GM21737 (cell line): Measurements from ENCODE around the gene UNC5B.

Experiments
- ATAC-seq: cut with Tn5 transposase; IDR thresholded peaks from one replicate; pipeline ENCODE4 v1.9.1; 2021; ENCODE audit warnings: mild to moderate bottlenecking, moderate library complexity; ENCODE audit not compliant: unreplicated experiment

The UNC5B gene

DNA sequence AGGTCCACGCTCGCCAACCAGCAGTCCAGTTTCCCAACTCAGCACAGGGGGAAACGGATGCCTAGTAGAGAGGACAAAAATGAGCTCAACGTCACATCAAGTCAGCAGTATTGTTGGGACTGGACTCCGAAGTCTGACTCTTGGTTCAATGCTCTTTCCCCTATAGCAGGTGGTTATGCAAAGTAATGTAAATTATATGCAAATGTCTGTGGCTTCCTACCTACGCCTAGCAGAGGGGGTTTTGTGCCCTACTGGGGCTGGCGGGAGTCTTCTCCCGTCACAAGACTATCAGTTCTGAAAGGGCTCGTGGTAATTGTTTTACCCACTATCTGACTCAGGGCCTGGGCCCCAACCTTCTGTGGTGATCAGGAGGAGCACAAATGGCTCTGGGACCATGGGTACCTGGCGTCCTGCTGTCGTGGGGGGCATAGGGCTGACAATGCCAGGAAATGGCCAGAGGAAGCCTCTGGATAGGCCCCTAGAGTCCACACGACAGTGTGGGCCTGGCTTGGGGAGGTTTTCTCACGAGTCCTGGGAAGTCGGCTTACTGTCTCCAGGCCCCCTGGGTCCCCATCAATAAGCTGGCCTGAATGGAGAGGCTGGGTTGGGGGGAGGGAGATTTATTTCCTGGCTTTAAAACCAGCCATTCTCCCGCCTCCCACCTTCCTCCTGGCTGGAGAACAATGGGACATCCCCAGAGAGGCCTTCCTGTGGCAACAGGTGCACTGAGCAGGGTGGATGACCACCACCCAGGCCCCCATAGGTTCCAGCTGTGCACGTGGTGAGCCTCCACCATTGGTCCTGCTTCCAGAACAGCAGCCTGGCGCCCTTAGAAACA, 41.8 kb downstream of the UNC5B start:
- no peak for ATAC-seq

GRCh38 chr10:71254834-71255549, 42.6 kb downstream of the UNC5B start:
- no peak for ATAC-seq

DNA sequence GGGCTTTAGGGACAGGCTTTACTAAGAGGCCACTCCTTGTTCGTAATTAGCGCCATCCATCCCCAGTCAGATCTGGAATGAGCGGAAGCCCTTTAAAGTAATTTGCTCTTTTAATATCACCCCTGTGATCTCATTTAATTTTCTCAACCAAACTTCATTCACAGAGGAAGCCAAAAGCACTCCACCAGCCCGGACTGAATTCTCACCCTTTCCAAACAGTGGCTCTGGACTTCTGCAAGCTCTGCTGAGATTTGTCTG, 43.1 kb downstream of the UNC5B start:
- no peak for ATAC-seq

GRCh38 chr10:71255808-71256660, 43.7 kb downstream of the UNC5B start:
- ATAC-seq = no peak

GRCh38 chr10:71256661-71257318, 44.4 kb downstream of the UNC5B start:
- ATAC-seq = no peak

- no peak for ATAC-seq
Measured at GRCh38 chr10:71257319-71257997, 45.1 kb downstream of the UNC5B start.

DNA sequence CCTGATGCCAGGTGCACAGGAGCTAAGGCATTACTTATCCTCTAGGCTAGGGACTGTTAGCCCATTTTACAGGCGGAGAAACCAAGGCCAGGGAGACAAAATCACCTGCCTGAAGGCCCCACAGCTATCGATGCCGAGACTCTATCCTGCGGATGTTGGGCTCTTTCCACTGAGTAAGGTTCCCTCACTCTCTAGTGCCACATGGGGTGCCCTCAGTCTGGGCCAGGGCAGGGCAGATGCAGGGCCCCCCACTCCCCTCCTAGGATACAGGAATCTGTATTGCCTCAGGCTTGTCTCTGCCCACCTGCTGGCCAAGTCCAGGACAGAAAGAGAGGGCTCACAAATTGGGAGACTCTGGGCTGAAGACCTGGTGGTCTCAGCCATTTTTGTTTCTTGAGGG, 45.7 kb downstream of the UNC5B start:
- ATAC-seq = no peak

DNA sequence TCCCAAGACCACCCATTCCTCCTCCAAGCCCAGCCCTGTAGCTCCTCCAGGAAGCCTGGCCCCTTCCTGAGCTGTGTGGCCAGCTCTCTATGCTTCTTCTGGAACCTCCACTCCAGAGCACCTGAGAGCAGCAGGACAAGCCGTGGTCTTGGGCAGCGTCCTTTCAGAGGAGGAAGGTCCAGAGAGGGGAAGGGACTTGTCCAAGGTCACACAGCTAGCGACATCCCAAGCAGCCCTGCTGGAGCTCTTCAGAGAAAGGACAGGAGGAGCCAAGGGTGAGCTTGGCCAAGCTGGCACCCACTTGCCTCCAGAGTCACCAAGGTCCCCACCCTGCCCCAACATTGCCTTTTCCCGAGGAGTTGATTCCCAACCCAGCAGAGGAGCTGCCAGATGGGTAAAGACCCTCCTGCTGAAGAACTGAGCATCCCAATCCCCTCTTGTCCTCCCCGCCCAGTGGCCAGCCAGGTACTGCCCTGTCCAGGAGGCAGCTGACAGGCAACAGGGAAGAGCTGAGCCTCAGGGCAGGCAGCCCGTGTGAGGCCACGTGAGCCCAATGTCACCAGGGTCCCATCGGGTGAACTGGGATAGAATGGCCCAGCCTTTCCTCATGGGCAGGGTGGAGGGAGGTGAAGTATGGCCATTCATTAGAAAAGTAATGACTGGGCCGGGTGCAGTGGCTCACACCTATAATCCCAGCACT, 46.2 kb downstream of the UNC5B start:
- ATAC-seq = no peak

DNA sequence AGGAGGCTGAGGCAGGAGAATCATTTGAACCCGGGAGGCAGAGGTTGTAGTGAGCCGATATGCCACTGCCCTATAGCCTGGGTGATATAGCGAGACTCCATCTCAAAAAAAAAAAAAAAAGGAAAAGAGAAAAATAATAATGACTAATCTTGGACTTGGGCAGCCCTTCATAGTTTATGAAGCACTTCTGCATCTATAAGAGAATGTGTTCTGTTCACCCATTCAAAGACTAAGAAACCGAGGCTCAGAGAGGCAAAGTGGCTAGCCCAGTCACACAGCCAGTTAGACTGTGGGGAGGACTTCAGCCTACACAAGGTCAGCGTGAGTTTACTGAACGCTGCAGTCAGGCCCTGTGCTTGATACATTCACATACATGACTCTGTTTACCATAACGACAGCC, 46.9 kb downstream of the UNC5B start:
- no peak for ATAC-seq

- ATAC-seq = no peak
Measured at GRCh38 chr10:71259815-71260501, 47.6 kb downstream of the UNC5B start.

- ATAC-seq = no peak
Measured at GRCh38 chr10:71260622-71261325, 48.4 kb downstream of the UNC5B start.

GRCh38 chr10:71262027-71262426, 49.7 kb downstream of the UNC5B start:
- ATAC-seq = no peak

- ATAC-seq = no peak
Measured at GRCh38 chr10:71262817-71263216, 50.4 kb downstream of the UNC5B start.

- no peak for ATAC-seq
Measured at GRCh38 chr10:71263376-71263775, 51.0 kb downstream of the UNC5B start.

DNA sequence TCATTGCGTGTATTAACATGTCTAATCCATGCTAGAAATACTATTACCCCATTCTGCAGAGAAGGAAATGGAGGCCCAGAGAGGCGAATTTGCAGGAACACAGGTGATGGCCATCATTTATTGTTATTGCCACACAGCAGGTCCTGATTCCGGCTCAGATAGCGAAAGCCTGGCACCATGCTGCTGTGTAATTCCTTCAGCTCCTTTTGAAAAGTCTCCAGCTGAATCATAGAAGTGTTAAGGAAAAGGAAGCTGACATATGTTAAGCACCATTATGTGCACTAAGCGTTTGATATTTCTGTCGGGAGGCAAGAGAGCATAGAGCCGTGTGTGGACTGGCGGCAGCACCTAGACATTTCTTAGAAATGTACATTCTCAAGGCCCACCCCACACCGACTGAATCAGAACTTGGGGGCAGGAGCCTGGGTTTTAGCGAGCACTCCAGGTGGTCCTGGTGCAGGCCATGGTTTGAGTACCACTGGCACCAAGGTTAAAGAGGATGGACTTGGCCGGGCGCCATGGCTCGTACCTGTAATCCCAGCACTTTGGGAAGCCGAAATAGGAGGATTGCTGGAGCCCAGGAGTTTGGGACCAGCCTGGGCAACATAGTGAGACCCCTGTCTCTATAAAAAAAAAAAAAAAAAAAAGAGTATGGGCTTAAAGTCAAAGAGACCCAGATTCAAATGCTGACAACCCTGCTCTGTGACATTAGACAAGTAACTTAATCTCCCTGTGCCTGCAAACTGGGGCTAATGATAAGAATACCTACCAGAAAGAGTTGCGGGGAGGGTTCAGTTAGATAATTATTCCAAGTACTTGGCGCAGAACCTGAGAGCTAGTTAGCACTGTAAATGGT, 52.2 kb downstream of the UNC5B start:
- no peak for ATAC-seq

GRCh38 chr10:71265201-71265575, 52.8 kb downstream of the UNC5B start:
- ATAC-seq = no peak

DNA sequence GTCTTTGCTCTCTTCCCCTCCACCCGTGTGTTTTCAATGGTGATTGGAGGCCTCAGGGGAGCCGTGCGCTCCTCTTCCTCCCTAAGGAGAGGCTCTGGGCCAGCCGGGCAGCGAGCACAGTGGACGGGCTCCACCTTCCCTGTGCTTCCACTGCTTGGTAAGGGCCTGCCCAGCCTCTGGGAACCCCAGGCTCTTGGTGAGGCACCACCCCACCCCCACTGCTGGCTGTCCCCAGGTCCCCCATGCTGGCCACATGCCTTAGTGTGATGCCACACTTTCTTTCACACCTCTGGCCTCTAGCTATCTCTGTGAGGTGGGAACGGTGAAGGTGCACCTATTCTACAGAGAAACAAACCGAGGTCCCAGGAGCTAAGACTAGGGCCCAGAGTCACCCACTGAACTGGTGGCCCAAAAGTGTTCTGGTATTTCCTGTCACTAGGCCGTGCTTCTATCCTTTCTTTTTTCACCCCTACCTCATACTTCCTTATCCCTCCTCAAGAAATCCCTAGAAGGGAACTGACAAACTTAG, 53.3 kb downstream of the UNC5B start:
- no peak for ATAC-seq
